ENCODE data around the gene TPRKB. TPM values are rescaled to one million over a fixed set of nuclear protein-coding genes. Genes with fewer than 3 reads are reported as not detected.
"Not testable (repeated sequence)": the region's sequence is repeated elsewhere in the genome, so short reads cannot be mapped to it uniquely, and the experiment has no call there.

TPRKB gene
- total and polyA plus RNA-seq, 2 donors, result 74.7 to 78.2 TPM

DNA sequence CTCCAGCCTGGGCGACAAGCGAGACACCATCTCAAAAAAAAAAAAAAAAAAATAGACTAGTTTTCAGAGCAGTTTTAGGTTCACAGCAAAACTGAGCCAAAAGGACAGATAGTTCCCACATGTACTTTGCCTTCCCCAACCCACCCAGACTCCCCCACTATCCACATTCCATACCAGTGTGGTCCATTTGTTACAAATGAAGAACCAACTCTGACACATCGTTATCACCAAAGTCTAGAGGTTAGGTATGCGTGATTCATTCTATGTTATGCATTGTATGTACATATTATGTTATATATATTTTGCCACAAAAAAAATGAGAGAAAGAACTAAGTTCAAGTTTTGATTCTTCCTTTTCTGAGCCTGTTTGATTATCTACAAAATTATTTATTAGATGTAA, 39.2 kb upstream of the TPRKB start:
- H3K27ac ChIP-seq (ENCODE audit: low read depth in 1 of 2, low read length in 1 of 2), result no peak overlapping the region
- H3K4me3 ChIP-seq (ENCODE audit: low read length in 2 of 2), result no peak overlapping the region
- 98% methylated on average over 4 of the region's 4 CpGs for WGBS
- peaks cover 4 to 39% of the 10 kb centered on the region in 2 donors for H3K36me3 ChIP-seq (ENCODE audit: control insufficient read depth in 2 of 2, insufficient read depth in 2 of 2, low read length in 1 of 2)
- peaks cover 0 to 4% of the 10 kb centered on the region in 2 donors for H3K4me1 ChIP-seq (ENCODE audit: control insufficient read depth in 2 of 2, insufficient read depth in 2 of 2, low read length in 2 of 2)
- no peaks in the 10 kb centered on the region for H3K27me3 ChIP-seq (ENCODE audit: control insufficient read depth in 2 of 2, insufficient read depth in 1 of 2, low read length in 1 of 2)
- DNase-seq (ENCODE audit: low read depth in 6 of 9, low spot score in 9 of 9), result no peak
- no peaks in the 10 kb centered on the region for H3K9me3 ChIP-seq (ENCODE audit: control insufficient read depth in 2 of 2, insufficient read depth in 1 of 2, low read length in 1 of 2)

DNA sequence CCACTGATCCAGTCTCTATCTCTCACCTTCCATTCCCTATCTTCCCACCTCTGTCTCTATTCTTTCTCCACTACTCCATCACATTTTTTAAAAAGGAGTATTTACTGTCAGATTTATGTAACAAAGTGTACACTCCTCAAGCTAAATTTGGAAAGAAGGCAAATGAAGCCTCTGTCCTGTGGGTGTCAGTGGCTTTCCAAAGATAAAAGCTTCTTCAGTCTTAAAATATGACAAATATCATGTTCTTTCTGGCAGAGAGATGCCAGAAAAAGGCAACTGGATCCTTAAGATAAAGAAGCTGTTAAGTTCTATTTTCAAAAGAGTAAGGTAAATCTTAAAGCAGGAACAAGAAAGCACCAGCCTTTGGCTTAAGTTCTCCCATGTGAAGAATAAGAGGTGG, 35.7 kb upstream of the TPRKB start:
- Histone ChIP-seq H3K27me3 (ENCODE audit: control insufficient read depth in 2 of 2, insufficient read depth in 1 of 2, low read length in 1 of 2) (no peaks in the 10 kb centered on the region), H3K27ac (ENCODE audit: low read depth in 1 of 2, low read length in 1 of 2) (no peak overlapping the region), H3K9me3 (ENCODE audit: control insufficient read depth in 2 of 2, insufficient read depth in 1 of 2, low read length in 1 of 2) (no peaks in the 10 kb centered on the region), H3K4me3 (ENCODE audit: low read length in 2 of 2) (no peak overlapping the region), H3K4me1 (ENCODE audit: control insufficient read depth in 2 of 2, insufficient read depth in 2 of 2, low read length in 2 of 2) (no peaks in the 10 kb centered on the region), H3K36me3 (ENCODE audit: control insufficient read depth in 2 of 2, insufficient read depth in 2 of 2, low read length in 1 of 2) (peaks cover 13 to 61% of the 10 kb centered on the region in 2 donors)
- no peak for DNase-seq (ENCODE audit: low read depth in 6 of 9, low spot score in 9 of 9)

DNA sequence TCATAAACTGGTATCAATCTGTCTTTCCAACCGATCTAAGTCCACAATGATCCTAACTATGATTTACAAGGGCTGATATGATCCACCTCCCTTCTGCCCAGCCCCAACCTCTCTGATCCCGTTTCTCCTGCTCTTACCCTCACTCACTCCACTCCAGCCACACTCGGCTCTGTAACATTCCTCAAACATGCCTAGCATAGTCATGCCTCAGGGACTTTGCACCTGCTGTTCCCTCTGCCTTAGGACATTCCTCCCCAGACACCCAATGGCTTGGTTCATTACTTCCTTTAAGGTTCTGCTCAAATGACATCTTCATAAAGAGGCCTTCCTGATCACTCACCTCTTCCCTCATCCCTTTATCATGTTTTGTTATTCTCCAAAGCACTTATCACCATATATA, 33.6 kb upstream of the TPRKB start:
- Histone ChIP-seq H3K36me3 (ENCODE audit: control insufficient read depth in 2 of 2, insufficient read depth in 2 of 2, low read length in 1 of 2) (peaks cover 13 to 61% of the 10 kb centered on the region in 2 donors), H3K27ac (ENCODE audit: low read depth in 1 of 2, low read length in 1 of 2) (no peak overlapping the region), H3K27me3 (ENCODE audit: control insufficient read depth in 2 of 2, insufficient read depth in 1 of 2, low read length in 1 of 2) (no peaks in the 10 kb centered on the region), H3K9me3 (ENCODE audit: control insufficient read depth in 2 of 2, insufficient read depth in 1 of 2, low read length in 1 of 2) (no peaks in the 10 kb centered on the region), H3K4me1 (ENCODE audit: control insufficient read depth in 2 of 2, insufficient read depth in 2 of 2, low read length in 2 of 2) (no peaks in the 10 kb centered on the region), H3K4me3 (ENCODE audit: low read length in 2 of 2) (no peak overlapping the region)
- no peak for DNase-seq (ENCODE audit: low read depth in 6 of 9, low spot score in 9 of 9)
- WGBS, result 96% methylated on average over 3 of the region's 3 CpGs

DNA sequence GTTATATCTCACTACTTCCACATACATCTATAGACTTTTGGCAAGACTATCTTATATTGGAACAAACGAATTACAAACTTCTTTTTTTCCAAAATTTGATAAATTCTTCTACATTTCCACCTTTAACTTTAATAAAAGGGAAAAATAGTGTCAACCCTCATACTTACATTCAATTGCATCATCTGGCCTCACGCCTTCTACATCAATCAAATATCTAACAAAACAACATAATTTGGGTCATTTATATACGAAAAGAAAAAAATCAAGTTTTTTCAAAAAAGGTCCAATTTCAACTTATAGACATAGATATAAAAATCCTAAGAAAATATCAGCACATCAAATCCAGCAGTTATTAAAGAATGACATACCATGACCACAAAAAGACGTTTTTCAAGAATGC, 29.8 kb upstream of the TPRKB start:
- WGBS, result 98% methylated on average over 4 of the region's 4 CpGs
- Histone ChIP-seq H3K27ac (ENCODE audit: low read depth in 1 of 2, low read length in 1 of 2) (no peak overlapping the region), H3K4me1 (ENCODE audit: control insufficient read depth in 2 of 2, insufficient read depth in 2 of 2, low read length in 2 of 2) (no peaks in the 10 kb centered on the region), H3K36me3 (ENCODE audit: control insufficient read depth in 2 of 2, insufficient read depth in 2 of 2, low read length in 1 of 2) (peaks cover 28 to 50% of the 10 kb centered on the region in 2 donors), H3K9me3 (ENCODE audit: control insufficient read depth in 2 of 2, insufficient read depth in 1 of 2, low read length in 1 of 2) (no peaks in the 10 kb centered on the region), H3K4me3 (ENCODE audit: low read length in 2 of 2) (no peak overlapping the region), H3K27me3 (ENCODE audit: control insufficient read depth in 2 of 2, insufficient read depth in 1 of 2, low read length in 1 of 2) (no peaks in the 10 kb centered on the region)
- DNase-seq (ENCODE audit: low read depth in 6 of 9, low spot score in 9 of 9), result no peak

DNA sequence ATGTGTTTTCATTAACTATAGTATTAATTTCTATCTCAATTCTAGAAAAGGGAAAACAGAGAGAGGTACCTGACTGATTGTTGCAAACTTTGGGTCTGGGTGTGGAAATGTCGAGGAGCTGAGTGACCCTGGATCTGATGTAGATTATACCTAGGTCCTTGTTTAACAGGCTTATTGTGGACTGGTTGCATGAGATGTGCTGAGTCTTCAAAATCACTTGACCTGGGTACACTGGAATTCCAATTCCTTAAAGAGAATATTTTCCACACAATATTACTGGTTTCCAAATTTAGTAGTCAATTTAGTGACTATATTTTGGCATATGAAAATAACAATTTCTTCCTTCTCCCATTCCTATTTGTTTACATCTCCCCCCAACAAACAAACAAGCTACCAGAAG, 29.2 kb upstream of the TPRKB start:
- no peak overlapping the region for H3K27ac ChIP-seq (ENCODE audit: low read depth in 1 of 2, low read length in 1 of 2)
- no peaks in the 10 kb centered on the region for H3K27me3 ChIP-seq (ENCODE audit: control insufficient read depth in 2 of 2, insufficient read depth in 1 of 2, low read length in 1 of 2)
- no peak overlapping the region for H3K4me3 ChIP-seq (ENCODE audit: low read length in 2 of 2)
- H3K4me1 ChIP-seq (ENCODE audit: control insufficient read depth in 2 of 2, insufficient read depth in 2 of 2, low read length in 2 of 2), result no peaks in the 10 kb centered on the region
- no peak for DNase-seq (ENCODE audit: low read depth in 6 of 9, low spot score in 9 of 9)
- H3K9me3 ChIP-seq (ENCODE audit: control insufficient read depth in 2 of 2, insufficient read depth in 1 of 2, low read length in 1 of 2), result no peaks in the 10 kb centered on the region
- H3K36me3 ChIP-seq (ENCODE audit: control insufficient read depth in 2 of 2, insufficient read depth in 2 of 2, low read length in 1 of 2), result peaks cover 28 to 53% of the 10 kb centered on the region in 2 donors
- 97% methylated on average over 1 of the region's 1 CpG for WGBS

DNA sequence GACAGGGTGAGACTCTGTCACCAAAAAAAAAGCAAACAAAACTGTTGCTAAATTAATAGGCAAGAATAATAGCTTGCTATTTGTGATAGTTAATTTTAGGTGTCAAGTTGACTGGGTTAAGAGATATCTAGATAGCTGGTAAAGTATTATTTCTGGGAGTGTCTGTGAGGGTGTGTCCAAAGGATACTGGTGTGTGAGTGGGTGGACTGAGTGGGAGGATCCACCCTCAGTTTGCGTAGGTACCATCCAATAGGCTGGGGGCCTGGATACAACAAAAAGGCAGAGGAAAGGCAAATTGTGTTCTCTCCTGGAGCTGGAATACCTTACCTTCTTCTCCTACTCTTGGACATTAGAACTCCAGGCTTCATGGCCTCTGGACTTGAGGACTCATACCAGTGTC, 27.8 kb upstream of the TPRKB start:
- 96% methylated on average over 1 of the region's 1 CpG for WGBS
- no peak overlapping the region for H3K4me3 ChIP-seq (ENCODE audit: low read length in 2 of 2)
- peaks cover 33 to 57% of the 10 kb centered on the region in 2 donors for H3K36me3 ChIP-seq (ENCODE audit: control insufficient read depth in 2 of 2, insufficient read depth in 2 of 2, low read length in 1 of 2)
- no peaks in the 10 kb centered on the region for H3K27me3 ChIP-seq (ENCODE audit: control insufficient read depth in 2 of 2, insufficient read depth in 1 of 2, low read length in 1 of 2)
- H3K9me3 ChIP-seq (ENCODE audit: control insufficient read depth in 2 of 2, insufficient read depth in 1 of 2, low read length in 1 of 2), result no peaks in the 10 kb centered on the region
- H3K4me1 ChIP-seq (ENCODE audit: control insufficient read depth in 2 of 2, insufficient read depth in 2 of 2, low read length in 2 of 2), result no peaks in the 10 kb centered on the region
- no peak for DNase-seq (ENCODE audit: low read depth in 6 of 9, low spot score in 9 of 9)
- no peak overlapping the region for H3K27ac ChIP-seq (ENCODE audit: low read depth in 1 of 2, low read length in 1 of 2)

DNA sequence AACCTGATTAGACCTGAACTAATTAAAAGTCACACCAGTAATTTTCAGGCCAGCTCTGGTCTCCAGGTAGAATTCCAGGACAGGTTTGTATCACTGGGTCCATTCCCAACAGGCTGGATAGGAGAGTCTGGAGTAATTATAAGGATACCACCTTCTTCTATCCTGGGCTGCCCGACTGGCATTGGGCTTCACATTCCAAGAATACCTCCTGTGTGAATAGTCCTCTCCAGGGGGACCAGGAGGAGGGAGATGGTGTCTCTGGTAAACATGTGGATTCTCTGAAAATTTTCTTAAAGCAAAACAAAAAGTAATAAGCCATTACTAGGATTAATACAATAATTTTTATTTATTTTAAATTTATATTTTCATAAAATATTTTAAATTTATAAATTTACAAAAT, 25.4 kb upstream of the TPRKB start:
- H3K27ac ChIP-seq (ENCODE audit: low read depth in 1 of 2, low read length in 1 of 2), result no peak overlapping the region
- H3K4me3 ChIP-seq (ENCODE audit: low read length in 2 of 2), result no peak overlapping the region
- peaks cover 43 to 47% of the 10 kb centered on the region in 2 donors for H3K36me3 ChIP-seq (ENCODE audit: control insufficient read depth in 2 of 2, insufficient read depth in 2 of 2, low read length in 1 of 2)
- no peaks in the 10 kb centered on the region for H3K9me3 ChIP-seq (ENCODE audit: control insufficient read depth in 2 of 2, insufficient read depth in 1 of 2, low read length in 1 of 2)
- no peaks in the 10 kb centered on the region for H3K27me3 ChIP-seq (ENCODE audit: control insufficient read depth in 2 of 2, insufficient read depth in 1 of 2, low read length in 1 of 2)
- DNase-seq (ENCODE audit: low read depth in 6 of 9, low spot score in 9 of 9), result no peak
- WGBS, result 100% methylated on average over 1 of the region's 1 CpG
- H3K4me1 ChIP-seq (ENCODE audit: control insufficient read depth in 2 of 2, insufficient read depth in 2 of 2, low read length in 2 of 2), result no peaks in the 10 kb centered on the region

DNA sequence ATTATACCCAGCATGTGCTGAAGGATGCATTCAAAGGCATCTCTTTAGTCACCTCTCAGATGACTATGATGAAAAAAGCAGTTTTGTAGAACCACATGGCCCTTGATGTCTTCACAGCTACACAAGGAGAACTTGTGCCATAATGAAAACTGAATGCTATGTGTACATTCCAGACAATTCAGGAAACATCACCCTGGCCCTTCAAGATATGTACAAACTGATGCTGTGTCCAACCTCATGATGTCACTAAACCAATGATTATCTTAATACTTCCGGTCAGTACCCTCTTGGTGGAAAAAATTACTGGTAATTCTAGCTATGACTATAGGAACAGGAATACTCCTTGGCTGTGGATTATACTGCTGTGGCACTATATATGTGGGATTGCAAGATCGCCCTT, 22.8 kb upstream of the TPRKB start:
- Histone ChIP-seq H3K9me3 (ENCODE audit: control insufficient read depth in 2 of 2, insufficient read depth in 1 of 2, low read length in 1 of 2) (no peaks in the 10 kb centered on the region), H3K27ac (ENCODE audit: low read depth in 1 of 2, low read length in 1 of 2) (no peak overlapping the region), H3K27me3 (ENCODE audit: control insufficient read depth in 2 of 2, insufficient read depth in 1 of 2, low read length in 1 of 2) (no peaks in the 10 kb centered on the region), H3K36me3 (ENCODE audit: control insufficient read depth in 2 of 2, insufficient read depth in 2 of 2, low read length in 1 of 2) (peaks cover 48 to 58% of the 10 kb centered on the region in 2 donors), H3K4me3 (ENCODE audit: low read length in 2 of 2) (no peak overlapping the region), H3K4me1 (ENCODE audit: control insufficient read depth in 2 of 2, insufficient read depth in 2 of 2, low read length in 2 of 2) (no peaks in the 10 kb centered on the region)
- 98% methylated on average over 2 of the region's 2 CpGs for WGBS
- DNase-seq (ENCODE audit: low read depth in 6 of 9, low spot score in 9 of 9), result no peak

DNA sequence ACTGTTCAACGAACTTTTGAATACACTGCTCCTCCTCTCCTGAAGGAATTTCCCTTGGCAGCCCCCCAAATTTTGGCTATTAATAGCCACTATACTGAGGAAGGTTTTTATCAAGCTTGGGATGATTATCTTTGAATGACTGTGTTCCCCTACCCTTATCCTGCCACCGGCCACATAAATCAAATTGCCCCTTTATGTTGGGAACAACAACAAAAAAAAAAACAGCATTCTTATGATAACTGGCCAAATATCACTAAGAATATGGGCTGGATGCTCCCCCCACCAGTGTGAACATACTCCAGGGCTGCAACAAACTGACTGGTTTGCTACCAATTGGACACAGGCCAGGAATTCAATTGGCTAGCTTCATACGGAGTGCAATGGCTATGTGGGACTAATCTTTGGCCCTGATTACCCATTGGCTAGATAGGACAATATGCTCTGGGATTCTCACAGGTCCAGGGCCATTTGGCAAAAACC, 22.2 kb upstream of the TPRKB start:
- peaks cover 0 to 1% of the 10 kb centered on the region in 2 donors for H3K9me3 ChIP-seq (ENCODE audit: control insufficient read depth in 2 of 2, insufficient read depth in 1 of 2, low read length in 1 of 2)
- no peaks in the 10 kb centered on the region for H3K4me1 ChIP-seq (ENCODE audit: control insufficient read depth in 2 of 2, insufficient read depth in 2 of 2, low read length in 2 of 2)
- H3K36me3 ChIP-seq (ENCODE audit: control insufficient read depth in 2 of 2, insufficient read depth in 2 of 2, low read length in 1 of 2), result peaks cover 47 to 55% of the 10 kb centered on the region in 2 donors
- H3K27me3 ChIP-seq (ENCODE audit: control insufficient read depth in 2 of 2, insufficient read depth in 1 of 2, low read length in 1 of 2), result no peaks in the 10 kb centered on the region
- no peak overlapping the region for H3K4me3 ChIP-seq (ENCODE audit: low read length in 2 of 2)
- 78% methylated on average over 3 of the region's 3 CpGs for WGBS
- no peak overlapping the region for H3K27ac ChIP-seq (ENCODE audit: low read depth in 1 of 2, low read length in 1 of 2)
- DNase-seq (ENCODE audit: low read depth in 6 of 9, low spot score in 9 of 9), result no peak

DNA sequence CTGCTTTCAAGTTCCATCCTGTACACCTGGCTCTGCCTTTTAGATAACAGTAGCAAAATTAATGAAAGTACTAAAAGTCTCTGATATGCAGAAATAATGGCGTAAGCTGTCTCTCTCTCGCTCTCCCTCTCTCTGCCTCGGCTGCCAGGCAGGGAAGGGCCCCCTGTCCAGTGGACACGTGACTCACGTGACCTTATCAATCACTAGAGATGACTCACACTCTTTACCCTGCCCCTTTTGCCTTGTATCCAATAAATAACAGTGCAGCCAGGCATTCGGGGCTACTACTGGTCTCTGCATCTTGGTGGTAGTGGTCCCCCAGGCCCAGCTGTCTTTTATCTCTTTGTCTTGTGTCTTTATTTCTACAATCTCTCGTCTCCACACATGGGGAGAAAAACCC, 17.2 kb upstream of the TPRKB start:
- peaks cover 37 to 44% of the 10 kb centered on the region in 2 donors for H3K36me3 ChIP-seq (ENCODE audit: control insufficient read depth in 2 of 2, insufficient read depth in 2 of 2, low read length in 1 of 2)
- over 99% methylated on average over 7 of the region's 7 CpGs for WGBS
- not testable (repeated sequence) for H3K27me3 ChIP-seq (ENCODE audit: control insufficient read depth in 2 of 2, insufficient read depth in 1 of 2, low read length in 1 of 2); H3K27ac ChIP-seq (ENCODE audit: low read depth in 1 of 2, low read length in 1 of 2); H3K4me3 ChIP-seq (ENCODE audit: low read length in 2 of 2); H3K9me3 ChIP-seq (ENCODE audit: control insufficient read depth in 2 of 2, insufficient read depth in 1 of 2, low read length in 1 of 2); DNase-seq (ENCODE audit: low read depth in 6 of 9, low spot score in 9 of 9); H3K4me1 ChIP-seq (ENCODE audit: control insufficient read depth in 2 of 2, insufficient read depth in 2 of 2, low read length in 2 of 2)

All from thymus (tissue), 11 donors.